ENCODE results near the gene SCAP.
"Not testable (repeated sequence)": the region's sequence is repeated elsewhere in the genome, so short reads cannot be mapped to it uniquely, and the experiment has no call there.

SCAP gene

DNA sequence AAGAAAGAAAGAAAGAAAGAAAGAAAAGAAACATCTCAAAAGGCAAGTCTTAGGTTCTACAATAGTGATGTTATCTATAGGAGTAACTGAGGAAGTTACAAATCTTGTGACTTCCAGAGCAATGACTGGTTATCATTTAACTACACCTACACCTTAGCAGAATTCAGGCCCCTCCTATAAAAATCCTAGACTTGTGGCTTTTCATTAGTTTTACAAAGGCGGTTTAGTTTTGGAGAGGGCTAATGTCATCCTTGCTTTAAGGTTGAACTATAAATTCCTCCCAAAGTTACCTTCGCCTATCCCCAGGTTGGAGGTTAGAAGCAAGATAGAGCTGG, 4.1 kb upstream of the SCAP start:
- DNase-seq = no peak

DNA sequence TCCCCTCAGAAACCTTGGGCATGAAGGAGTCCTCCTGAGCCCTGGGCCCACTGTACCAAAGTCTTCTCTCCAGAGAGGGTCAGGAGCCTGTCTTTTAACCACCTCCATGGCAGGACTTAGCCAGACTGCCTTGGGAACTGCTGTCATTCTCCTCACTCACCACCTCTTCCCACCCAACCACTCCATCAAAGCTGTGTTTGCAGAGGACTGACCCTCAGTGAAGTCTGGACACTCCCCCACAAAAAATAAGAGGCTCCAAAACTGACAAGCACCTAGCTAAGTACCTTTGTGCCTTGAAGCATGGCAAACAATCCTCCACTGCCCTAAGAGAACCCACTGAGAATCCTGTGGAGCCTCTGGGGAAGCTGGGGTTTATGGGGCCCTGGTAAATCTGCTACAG, 2.3 kb upstream of the SCAP start:
- DNase-seq = no peak

DNA sequence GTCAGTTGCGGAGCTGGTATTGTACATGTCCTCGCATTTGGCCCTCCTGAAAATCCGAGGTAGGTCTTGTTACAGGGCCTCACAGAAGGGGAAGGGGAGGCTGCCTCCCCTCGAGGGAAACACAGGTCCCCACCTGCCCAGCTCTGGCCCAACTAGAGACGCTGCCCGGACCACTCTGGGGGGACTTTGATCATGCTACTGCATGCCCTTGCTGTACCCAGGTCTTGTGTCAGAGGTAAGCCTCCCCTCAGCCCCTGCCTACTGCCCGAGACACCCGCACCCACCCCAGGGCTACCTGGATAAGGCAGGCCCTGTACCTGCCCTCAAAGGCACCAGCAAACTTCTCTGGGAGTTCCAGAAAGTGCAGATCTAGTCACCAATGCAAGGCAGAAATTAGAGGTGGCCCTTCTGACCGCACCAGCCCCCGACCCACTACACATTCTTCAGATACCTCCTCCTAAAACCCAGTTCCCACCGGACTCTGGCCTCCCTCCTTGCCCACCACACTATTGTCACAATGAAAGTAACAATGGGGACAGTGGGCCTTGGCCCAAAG, 981 bp upstream of the SCAP start:
- no peak for DNase-seq

DNA sequence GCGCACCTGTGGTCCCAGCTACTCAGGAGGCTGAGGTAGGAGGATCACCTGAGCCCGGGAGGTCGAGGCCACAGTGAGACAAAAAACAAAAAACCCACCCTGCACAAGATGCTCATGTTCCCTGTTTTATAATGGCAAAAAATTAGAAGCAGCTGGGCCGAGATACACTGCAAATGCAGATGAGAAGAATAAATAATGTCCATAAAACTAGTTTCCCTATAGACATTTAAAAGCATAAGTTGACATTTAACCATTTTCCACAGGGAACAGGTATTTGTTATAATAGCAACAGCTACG, 537 bp upstream of the SCAP start:
- no peak for DNase-seq

DNA sequence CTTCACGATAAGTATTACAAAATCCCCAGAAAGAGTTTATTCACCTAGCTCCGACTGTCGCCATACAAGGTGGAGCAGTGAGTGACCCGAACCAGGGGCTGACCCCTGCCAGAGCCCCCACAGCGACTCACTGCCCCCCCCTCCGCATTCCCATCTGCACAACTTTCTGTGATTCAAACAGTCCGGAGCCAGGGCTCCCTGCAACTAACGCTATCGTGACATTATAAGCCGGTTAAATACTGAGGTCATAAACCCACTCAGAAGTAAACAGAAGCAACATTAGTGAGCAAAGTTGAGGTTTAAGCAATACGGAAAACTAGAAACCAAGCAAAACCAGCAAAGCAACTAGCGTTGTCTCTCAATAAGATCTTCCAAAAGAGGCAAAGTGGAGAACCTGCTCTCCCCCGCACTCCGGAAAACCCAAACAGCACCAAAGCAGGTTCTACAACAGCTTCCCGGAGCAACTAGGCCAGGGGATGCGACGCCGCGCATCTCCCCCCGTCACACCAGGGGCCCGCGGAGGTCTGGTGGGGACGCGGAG, 642 bp downstream of the SCAP start:
- DNase-seq = no peak

DNA sequence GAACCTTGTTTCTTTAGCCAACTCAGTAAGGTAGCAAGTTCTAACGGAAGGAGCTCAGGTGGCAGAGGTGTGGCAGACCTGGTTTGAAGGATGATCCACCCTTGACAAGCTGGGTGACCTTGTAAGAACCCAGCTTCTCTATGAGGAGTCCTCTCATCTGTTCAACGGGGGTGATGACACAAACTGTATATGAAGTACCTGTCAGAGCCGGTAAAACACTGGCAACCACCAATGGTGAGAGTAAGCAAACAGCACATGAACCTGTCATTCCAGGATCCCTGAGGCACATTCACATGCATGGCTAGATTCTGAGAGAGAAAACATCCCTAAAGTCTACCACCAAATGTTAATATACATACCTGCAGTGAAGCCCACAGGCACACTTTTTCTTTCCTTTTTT, 2.4 kb downstream of the SCAP start:
- no peak for DNase-seq

DNA sequence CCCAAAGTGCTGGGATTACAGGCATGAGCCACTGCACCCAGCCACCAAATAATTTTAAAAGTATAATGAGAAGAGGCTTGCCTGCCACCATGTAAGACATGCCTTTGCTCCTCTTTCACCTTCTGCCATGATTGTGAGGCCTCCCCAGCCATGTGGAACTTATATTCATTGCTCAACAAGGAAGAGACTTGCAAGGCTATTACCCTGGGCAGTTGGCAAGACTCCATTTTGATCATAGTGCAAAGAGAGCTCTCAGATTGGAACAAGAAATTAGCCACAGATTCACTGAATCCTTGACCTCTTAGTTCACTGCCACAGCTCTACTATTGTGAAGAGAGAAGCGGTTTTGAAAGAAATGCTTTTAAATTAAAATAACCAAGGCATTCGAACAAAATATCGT, 6.1 kb downstream of the SCAP start:
- no peak for DNase-seq

GRCh38 chr3:47468315-47468714, 7.4 kb downstream of the SCAP start:
- not testable (repeated sequence) for DNase-seq

- DNase-seq = no peak
Measured at GRCh38 chr3:47464588-47464987, 11.2 kb downstream of the SCAP start.

DNA sequence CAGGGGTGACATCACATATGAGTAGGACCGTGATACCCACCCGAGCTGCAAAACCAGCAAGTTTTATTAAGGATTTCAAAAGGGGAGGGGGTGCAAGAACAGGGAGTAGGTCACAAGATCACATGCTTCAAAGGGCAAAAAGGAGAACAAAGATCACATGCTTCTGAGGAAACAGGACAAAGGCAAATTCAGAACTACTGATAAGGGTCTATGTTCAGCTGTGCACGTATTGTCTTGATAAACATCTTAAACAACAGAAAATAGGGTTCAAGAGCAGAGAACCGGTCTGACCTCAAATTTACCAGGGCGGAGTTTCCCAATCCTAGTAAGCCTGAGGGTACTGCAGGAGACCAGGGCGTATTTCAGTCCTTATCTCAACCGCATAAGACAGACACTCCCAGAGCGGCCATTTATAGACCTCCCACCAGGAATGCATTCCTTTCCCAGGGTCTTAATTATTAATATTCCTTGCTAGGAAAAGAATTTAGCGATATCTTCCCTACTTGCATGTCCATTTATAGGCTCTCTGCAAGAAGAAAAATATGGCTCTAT, 16.1 kb downstream of the SCAP start:
- not testable (repeated sequence) for DNase-seq

- DNase-seq = no peak
Measured at GRCh38 chr3:47456984-47457383, 18.8 kb downstream of the SCAP start.

GRCh38 chr3:47455806-47456452, 19.8 kb downstream of the SCAP start:
- no peak for DNase-seq

- DNase-seq = no peak
Measured at GRCh38 chr3:47452453-47453215, 23.1 kb downstream of the SCAP start.

DNA sequence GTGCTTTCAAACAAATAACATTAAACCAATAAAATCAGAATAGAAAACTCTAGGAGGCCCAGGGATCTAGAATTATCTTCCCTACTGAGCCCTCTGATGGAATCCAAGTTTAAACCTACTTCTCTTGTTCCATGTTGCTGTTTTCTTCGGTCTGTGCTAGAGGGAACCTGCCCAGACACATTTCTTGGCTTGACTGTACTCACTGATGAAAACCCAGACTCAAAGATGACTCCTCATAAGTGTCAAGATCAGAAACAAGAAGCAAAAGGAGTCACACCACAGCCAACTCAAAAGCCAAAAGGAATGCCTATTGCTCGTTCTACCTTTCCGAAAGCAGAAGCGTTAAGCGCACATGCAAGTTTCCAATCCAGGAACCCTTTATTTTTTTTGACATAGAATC, 31.6 kb downstream of the SCAP start:
- no peak for DNase-seq

DNA sequence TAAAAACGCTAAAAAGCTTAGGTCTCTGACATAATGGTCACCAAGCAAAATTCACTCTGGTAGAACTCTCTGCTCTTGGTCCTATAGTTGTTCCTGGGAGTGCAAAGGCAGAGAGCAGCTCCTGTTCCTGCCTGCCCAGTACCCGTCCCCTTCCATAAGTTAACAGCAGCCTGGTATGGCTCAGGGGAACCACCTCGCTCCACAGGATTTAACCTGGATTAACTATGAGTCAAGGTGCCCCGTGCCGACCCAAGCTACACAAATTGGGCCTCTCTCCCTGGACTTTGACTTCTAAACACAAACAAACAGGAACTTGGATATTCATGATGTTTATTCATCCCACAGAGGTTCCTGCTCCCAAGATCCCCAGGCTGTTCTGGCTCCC, 32.1 kb downstream of the SCAP start:
- DNase-seq = no peak

DNA sequence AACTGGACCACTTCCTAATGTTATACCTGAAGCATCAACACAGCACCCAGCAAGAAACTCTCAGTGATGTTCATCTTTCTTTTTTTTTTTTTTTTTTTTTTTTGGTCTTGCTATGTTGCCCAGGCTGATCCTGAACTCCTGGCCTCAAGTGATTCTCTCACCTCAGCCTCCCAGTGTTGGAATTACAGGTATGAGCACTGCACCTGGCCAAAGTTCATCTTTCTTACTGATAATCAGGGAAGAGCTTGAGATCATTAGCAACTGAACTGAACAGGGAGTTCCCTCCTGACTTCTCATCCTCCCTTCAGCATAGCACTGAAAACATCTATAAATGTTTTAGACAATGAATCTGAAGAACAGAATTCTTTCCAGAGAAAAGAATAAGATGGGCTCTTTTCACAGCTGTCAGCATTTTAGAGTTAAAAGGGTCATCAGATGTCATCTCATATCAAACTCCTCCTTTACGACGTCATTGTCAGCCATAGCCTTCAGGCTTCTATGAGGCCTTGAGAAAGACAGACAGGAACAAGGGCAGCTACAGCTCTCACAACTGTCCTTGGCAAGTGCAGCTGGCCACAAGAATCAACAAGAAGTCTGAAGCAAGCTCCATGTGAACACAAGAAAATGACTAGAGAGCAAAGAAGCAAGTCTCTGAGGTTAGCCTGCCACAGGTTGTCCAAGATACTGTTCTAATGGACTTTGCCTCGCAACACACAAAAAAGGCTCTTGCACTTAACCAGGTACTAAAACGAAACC, 33.8 kb downstream of the SCAP start:
- DNase-seq = no peak

- no peak for DNase-seq
Measured at GRCh38 chr3:47440131-47440530, 35.6 kb downstream of the SCAP start.

- DNase-seq = no peak
Measured at GRCh38 chr3:47436180-47436579, 39.6 kb downstream of the SCAP start.

DNA sequence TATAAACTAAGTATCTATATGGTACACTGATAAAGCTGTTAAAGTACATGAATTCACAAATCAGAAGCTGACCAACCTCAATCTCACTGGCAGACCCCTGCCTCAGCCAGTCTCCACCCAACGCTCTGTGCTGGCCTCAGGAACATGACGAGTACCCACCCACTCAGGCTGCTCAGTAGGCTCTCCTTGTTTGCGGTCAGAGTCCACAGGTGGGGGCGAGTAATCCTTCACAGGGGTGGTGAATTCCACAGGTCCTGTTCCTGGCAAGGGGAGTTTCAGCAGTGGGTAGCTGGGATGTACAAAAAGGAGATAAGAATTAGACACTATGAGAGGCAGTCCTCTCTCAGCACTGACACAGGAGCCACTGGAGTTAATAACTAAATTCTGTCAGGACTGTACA, 40.9 kb downstream of the SCAP start:
- DNase-seq = no peak

DNA sequence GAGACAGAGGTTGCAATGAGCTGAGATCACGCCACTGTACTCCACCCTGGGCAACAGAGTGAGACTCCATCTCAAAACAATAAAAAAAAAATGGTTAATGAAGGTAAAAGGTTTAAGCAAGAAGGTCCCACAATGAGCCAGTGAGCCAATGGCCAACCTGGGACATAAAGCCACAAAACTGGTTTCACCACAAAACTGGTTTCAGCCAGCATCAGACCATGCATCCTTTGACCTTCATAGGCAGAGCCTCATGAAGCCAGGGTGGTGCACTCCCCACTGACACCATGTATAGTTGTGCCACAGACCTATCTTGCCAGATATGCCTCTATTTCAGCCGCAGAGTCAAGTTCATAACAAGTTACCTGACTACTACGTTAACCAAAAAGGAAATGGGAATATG, 41.9 kb downstream of the SCAP start:
- DNase-seq = no peak

- DNase-seq = no peak
Measured at GRCh38 chr3:47432673-47433072, 43.1 kb downstream of the SCAP start.

DNA sequence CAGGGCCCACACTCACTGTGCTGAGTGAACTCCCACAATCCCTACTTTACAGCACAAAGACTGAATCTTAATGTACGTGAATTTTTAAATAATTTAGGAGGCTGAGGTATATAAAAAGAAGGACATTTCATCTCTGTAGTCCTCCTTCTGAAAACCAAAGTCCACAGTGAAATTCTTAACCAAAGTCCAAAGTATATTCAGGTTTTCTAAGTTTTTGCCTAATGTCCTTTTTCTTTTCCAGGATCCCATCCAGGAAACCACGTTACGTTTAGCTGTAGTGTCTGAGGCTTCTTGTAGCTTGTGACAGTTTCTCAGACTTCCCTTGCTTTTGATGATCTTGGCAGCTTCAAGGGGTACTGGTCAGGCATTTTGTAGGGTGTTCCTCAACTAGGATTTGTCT, 44.5 kb downstream of the SCAP start:
- no peak for DNase-seq

DNA sequence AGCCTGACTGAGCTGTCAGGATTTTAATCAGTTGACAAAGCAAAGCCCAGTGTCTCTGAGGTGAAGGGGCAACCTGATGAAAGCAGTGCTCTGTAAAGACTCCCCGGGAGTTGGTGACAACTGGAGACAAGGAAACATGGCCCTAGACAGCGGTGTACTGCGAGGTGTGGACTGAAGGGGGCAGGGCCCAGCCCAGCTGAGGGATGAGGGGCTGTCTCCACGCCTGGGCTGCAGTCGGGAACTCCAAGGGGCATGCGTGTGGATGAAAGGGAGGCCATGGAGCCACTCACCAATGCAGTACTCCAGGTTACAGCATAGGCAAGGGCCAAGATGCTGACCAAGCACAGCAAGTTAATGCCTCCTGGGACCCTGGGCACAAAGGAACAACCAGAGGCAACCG, 45.1 kb downstream of the SCAP start:
- DNase-seq = no peak

All from EL (cell line).